DMS53 (cell line): ENCODE measurements around the gene CNPPD1.

ENCODE experiments used
- DNase-seq: peaks from one replicate; lab custom pipeline; 2025; lab: John Stamatoyannopoulos, UW

Gene CNPPD1

GRCh38 chr2:219160186-219161017 lies 16.3 kb downstream of the CNPPD1 start, which contains the start of gene NHEJ1:
Gene NHEJ1 (minus strand): TSS chr2:219160815. CDS start chr2:219158362, 2,453 bp downstream.
- DNase-seq = peak; percentile 94

- DNase-seq = no peak
Observed at GRCh38 chr2:219159771-219160185, 16.9 kb downstream of the CNPPD1 start.

DNA sequence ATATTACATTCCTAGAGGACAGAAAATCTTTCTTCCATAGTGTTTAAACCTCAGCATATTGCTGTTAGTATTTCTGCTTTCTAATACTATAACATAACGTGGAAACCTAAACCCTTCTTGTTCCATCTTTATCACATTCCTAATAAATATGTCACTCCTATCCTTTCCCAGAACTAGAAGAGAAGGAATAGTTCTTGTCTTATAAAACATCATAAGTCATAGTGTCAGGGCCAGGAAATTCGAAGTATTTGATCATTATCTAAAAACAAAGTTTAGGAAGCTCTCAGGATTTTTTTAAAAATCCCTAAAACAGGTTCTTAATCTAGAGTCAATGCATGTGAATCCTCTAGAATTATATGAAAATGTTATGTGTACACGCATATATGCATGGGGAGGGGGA lies 18.1 kb downstream of the CNPPD1 start:
- no peak for DNase-seq

DNA sequence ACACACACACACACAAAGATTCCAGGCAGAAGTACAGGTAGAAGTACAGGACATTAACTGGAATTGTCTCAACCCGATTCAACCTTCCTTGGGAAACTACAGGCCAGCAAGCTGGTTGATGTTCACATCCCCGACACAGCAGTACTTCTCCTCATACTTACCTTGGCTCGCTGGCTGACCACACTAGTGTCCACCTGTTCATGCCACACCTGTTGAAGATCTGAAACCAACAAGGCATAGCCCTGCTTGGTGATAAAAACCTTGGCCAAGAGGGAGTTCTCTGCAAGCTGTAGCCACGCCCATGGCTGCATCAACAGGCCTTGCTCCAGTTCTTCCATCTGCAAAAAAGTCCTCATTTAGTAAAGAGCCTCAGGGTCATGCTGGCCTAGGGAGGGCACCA lies 18.7 kb downstream of the CNPPD1 start:
- no peak for DNase-seq

DNA sequence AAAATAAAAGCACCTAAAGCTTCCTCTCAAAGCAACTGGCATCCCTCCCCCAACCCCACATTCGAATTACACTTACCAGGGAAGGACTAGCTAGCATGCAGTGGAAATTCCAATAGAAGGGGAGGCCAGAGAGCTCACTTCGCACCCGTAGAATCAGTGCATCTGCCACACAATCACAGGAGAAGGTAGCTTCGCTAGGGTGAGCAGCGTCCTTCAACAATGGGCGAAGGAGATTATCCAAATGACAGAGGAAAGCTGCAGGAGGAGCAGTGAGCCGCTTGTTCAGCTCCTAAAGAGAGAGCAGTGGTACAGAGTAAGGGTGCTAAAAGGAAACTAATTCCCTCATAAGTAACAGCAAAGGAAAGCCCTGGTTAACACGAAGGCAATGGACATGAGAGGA lies 19.3 kb downstream of the CNPPD1 start:
- no peak for DNase-seq

DNA sequence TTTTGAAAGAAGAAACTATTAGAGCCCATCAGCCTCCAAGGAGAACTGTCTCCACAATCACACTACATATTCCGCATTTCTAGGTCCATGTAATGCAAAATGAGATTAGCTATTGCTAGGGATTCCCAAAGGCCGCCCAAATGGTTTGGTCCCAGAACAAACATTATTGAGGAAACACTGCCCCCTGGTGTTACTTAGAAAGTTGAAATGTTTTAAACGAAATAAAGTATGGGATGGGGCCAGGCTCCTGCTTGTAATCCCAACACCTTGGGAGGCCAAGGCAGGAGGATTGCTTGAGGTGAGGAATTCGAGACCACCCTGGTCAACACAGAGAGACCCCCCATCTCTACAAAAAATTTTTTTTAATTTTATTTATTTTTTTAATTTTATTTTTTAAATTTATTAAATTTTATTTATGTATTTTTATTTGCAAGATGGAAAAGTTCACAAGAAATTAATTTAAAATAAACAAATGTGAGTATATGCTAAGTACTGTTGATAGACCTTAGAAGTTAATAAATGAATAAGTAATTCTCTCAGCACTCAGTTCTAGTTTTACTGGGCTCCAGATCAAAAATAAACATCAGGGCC lies 21.6 kb downstream of the CNPPD1 start:
- peak; percentile 84 for DNase-seq

- DNase-seq = peak; percentile 63
Observed at GRCh38 chr2:219149667-219150066, 27.1 kb downstream of the CNPPD1 start.

DNA sequence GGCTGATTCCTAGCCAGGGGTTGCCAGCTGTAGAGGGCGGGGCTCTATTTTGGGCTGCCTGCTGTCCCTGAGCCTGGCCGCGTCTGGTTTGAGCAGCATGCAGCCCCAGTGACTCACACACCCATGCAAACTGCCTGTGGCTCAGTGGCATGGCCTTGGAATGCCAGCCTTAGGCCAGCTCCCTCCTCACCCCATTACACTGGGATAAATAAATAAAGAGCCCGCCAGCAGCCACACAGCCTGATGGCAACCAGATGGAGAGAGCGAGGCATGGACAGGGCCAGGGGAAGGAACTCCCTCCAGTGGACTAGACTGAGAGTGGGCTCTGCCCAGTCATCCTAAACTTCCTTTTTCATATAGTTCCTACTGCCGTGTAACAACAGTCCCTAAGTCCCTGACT lies 34.4 kb downstream of the CNPPD1 start:
- DNase-seq = no peak

DNA sequence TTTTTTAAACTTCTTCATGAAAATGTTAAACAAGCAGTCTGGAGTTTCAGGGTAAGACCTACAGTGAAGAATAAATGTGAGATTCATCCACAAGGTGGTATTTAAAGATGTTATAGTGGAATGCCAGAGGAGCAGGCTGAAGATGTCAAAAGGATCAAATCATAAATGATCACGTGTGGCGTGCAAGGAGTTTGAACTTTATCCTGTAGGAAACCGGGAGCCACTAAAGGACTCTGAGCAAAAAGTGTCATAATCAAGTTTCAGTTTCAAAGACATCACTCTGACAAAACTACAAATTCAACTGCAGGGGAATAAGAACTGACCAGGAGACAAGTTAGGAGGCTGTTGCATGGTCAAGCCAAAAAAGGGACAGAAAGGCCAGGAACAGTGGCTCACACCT lies 36.0 kb downstream of the CNPPD1 start:
- DNase-seq = no peak

- no peak for DNase-seq
Observed at GRCh38 chr2:219133976-219134375, 42.7 kb downstream of the CNPPD1 start.

- DNase-seq = no peak
Observed at GRCh38 chr2:219131744-219132143, 45.0 kb downstream of the CNPPD1 start.

GRCh38 chr2:219131327-219131726 lies 45.4 kb downstream of the CNPPD1 start:
- DNase-seq = no peak

DNA sequence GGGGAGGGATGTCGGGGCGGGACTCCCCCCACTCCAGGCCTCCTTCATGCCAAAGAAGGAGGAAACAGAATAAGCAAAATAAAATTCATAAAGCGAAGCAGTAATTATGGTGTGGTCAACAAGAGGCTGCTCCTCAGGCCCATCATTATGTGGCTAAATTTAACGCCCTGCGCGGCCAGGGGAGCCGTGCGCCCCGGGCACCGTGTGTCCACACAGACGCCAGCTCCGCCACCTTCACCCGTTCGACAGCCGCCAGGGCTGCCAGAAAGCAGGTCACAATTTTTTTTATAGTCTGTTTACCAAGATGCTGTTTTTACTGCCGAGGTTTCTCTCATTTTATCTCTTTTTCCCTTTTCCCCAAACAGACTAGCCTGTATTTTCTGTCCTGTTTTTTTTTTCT lies 47.1 kb downstream of the CNPPD1 start:
- DNase-seq = no peak

- DNase-seq = no peak
Observed at GRCh38 chr2:219128396-219128795, 48.3 kb downstream of the CNPPD1 start.

DNA sequence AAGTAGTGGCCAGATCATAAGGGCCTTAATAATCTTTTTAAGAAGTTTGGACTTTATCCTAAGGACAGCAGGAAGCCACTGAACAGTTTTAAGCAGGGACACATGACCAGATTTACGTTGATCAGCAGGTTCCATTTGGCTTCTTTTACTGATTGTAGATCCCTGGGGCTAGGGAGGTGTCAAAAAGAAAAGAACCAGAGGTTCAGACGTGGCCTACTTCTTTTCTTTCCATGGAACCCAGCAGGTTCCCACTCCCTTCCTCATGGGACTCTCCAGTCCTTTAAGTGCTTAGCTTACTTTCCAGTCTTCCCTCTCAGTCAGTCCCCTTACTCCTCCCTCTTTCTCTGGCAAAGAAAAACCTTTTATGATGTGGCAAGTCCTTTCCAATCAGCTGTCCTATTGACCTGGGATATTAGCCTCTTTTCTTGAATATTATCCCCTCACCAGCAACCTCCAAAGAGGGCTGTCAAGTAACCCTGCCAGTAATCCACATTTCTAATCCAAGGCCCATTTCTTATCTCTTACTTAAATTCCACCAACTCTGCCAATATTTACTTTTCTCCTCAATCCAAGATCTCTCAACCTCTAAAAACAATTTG lies 49.6 kb downstream of the CNPPD1 start:
- DNase-seq = no peak

GRCh38 chr2:219126555-219126954 lies 50.2 kb downstream of the CNPPD1 start:
- DNase-seq = peak; percentile 21

- DNase-seq = no peak
Observed at GRCh38 chr2:219125886-219126270, 50.8 kb downstream of the CNPPD1 start.

- DNase-seq = no peak
Observed at GRCh38 chr2:219125225-219125885, 51.4 kb downstream of the CNPPD1 start.

GRCh38 chr2:219124381-219125110 lies 52.2 kb downstream of the CNPPD1 start:
- no peak for DNase-seq

- no peak for DNase-seq
Observed at GRCh38 chr2:219123356-219124135, 53.2 kb downstream of the CNPPD1 start.
